GM19238 (cell line): ENCODE results near the gene NUMB.

Experiments used
- DNase-seq: peaks from one replicate; pipeline ENCODE4 v3.0.0; 2011; ENCODE audit warnings: low spot score; ENCODE audit not compliant: insufficient read length

NUMB gene

DNA sequence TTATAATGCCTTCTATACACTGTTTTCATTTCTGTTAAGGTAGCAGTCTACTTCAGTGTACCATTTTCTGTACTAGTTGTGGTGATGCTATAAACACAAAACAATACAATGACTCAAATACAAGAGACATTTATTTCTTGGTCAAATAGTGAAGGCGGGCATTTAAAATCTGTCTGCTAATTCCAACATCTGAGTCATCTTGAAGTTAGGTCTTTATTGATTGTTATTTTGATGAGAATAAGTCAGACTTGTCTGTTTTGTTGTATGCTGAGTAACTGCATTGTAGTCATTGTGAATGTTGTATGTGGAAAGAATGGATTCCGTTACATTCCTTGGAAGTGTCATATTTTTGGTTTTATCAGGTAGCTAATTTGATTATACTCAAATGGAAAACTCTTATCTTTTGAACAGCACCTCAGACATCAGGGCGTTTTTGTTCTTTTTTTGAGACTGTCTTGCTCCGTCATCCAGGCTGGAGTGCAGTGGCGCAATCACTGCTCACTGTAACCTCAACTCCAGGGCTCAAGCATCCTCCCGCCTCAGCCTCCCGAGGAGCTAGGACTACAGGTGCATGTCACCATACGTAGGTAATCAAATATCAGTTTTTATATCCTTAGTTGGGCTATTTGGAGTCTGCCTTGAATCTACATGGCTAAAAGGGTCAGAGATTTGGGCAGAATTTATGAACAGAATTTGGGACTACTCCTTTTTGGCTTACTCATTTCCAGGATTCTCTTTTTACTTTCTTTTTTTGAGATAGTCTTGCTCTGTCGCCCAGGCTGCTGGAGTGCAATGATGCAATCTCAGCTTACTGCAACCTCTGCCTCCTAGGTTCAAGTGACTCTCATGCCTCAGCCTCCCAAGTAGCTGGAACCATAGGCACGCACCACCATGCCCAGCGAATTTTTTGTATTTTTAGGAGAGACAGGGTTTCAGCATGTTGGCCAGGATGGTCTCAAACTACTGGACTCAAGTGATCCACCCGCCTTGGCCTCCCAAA, 164.3 kb downstream of the NUMB start:
- no peak for DNase-seq

DNA sequence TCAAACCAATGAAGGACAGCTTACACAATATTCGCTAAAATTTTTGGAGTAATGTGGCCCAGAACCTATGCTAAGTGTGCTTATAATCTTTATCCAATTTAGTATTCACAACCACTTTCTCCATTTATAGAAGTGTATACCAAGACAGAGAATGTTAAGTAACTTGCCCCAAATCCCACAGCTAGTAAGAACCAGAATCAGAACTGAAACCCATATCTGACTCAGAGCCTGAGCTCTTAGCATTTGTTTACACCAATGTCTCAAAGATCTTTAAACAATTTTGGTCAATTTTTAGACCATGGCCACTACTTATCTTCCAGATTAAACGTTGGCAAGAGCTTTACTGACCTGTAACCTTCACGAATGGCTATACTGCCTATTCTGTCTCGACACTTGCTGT, 168.1 kb downstream of the NUMB start:
- no peak for DNase-seq

DNA sequence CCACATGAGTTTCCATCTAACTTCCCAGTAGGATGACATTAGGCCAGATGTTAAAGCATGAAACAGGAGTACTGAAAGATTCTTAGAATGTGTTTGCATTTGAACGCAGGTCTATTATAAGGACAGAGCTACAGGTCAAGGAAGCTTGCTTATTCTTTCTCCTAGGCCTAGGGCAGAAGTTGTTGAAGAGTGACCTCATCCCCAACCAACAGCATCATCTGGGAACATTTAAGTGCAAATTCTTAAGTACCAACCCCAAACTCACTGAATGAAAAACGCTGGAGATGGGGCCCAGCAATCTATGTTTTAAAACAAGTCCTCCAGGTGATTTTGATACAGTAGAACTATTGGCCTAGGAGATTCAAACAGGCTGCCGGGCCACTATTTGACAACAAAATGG, 168.6 kb downstream of the NUMB start:
- DNase-seq, result no peak

DNA sequence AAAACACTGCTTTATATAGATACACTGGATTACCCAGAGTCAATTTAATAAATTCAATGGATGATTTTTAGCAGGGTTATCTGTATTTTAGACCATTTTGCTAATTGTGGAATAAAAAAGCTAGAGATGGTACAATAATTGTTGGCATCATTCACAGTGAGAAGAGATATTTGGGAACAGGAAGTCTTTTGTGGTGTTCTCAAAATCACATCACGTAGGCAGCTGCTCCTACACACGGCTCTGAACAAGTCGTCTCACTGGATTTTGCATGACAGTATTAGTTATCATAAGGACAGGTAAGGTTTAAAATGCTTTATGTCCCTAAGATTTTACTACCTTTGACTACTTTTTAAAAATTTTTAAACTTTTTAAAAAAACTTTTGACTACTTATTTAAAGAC, 169.0 kb downstream of the NUMB start:
- DNase-seq, result no peak

DNA sequence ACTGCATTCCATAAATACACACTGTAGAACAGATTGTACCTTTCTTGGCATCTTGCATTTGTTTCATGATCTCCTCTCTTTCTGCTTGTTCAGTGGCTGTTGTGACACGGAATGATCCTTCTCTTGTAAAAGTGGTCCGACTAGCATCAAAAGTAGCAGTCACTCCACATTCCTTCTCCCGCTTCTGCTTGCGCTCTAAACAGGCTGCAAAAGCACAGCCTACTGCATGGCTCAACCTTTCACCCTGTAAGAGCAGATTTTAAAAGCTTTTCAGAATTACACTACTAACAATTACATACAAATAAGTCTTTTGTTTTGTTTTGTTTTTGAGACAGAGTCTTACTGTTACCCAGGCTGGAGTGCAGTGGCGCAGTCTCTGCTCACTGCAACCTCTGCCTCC, 171.3 kb downstream of the NUMB start:
- no peak for DNase-seq

DNA sequence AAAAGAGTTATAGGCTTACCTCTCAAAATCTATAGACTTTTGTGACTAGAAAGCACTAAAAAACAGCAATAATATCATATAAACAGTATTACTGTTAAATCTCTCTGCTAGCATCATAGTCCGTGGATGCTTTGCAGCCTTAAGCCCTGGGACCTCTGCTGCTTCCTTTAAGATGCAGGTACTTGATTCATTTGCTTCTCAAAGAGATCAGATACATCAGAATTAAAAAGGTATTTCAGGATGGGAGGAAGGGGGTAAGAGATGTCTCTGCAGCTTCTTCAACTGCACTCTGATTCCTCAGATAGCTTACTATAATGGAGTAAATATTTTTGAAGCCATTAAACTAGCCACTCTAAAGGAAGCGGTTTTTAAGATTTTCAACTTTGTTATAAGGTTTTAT, 171.7 kb downstream of the NUMB start:
- DNase-seq, result no peak

DNA sequence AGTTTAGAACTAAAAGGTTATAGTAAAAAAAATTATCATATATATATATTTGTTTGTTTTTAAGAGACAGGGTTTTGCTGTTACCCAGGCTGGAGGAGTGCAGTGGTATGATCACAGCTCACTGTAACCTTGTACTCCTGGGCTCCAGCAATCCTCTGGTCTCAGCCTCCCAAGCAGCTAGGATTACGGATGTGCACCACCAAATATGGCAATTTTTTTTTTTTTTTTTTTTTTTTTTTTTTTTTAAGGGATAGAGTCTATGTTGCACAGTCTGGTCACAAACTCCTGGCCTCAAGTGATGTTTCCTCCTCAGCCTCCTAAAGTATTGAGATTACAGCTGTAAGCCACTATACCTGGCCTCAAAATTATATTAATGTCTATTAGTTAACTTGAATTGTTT, 172.4 kb downstream of the NUMB start:
- no peak for DNase-seq

DNA sequence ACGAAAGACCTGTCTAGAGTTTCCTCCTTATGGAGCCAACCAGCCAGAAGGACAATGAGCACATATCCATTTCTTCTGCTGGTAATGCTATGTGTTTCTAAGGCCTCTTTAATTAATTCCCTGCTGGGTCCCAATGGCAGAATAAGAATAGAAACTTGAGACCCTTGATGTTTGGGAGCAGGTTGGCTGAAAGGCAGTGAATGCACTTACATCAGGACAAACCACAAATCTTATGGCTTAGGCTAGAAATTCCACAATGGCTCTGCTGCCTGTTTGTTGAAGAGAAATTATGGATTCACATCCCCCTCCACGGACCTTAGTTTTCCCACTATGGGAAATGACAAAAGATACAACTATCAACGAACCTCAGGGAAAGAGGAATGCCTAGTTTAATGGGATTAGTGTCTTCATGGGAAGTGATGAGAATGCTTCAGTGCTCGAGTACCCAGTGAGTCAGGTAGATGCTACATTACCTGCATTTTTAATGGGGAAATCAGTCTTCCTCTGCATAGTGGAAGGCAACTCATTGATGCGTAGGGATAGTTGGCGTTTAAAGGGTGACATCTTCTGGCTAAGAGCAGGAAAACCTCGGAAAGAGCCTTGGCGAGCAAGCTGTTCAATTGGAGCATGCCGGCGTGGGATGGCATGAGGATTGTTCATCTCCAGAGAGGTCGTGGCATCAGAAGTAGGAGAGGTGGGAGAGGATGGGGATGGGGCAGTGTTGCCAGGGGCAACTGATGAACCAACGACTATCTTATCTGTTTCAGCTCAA, 174.6 kb downstream of the NUMB start:
- no peak for DNase-seq

DNA sequence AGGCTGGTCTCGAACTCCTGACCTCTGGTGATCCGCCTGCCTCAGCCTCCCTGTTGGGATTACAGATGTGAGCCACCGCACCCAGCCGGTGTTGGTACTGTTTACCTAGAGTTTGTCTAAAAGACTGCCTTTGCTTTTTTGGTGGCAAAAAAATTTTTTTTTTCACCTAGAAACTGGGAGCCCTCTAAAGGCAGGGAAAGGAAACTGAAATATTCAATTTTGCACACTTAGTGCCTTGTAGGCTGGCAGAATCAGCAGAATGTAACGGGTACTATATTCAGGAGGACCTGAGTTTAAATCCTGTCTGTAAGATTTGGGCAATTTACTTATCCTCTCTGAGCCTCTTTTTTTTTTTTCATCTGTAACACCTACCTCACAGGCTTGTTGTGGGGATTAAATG, 177.4 kb downstream of the NUMB start:
- DNase-seq, result no peak

DNA sequence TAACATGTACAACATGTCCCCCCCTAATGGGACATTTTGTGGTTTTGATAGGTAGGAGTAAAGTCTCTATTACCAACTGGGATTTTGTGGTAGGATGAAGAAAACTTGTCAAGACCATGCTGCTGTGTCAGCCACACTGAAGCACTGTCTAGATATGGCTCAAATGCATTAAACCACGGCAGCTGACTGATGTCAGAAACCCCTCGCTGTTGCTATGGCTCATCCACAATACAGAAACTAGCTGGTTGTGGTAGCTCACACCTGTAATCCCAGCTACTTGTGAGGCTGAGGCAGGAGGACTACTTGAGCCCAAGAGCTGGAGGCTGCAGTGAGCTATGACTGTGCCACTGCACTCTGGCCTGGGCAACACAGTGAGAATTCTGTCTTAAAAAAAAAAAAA, 181.0 kb downstream of the NUMB start:
- DNase-seq, result no peak

DNA sequence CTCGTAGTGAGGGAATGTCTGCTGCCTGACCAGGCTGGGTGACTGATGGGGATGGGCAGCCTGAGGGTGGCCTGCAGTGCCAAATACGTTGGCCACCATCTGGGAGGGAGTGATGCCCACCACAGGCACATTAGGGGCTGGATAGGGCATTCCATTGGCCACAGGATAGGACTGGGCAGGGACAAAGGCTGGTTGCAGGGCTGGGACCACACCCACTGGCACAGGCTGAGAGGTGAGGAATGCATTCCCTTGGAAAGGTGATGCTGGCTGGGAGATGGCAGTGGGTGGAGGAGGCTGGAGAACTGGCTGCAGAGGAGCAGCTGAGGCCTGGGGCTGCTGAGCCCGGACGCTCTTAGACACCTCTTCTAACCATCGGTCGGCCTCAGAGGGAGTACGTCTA, 181.5 kb downstream of the NUMB start:
- no peak for DNase-seq

DNA sequence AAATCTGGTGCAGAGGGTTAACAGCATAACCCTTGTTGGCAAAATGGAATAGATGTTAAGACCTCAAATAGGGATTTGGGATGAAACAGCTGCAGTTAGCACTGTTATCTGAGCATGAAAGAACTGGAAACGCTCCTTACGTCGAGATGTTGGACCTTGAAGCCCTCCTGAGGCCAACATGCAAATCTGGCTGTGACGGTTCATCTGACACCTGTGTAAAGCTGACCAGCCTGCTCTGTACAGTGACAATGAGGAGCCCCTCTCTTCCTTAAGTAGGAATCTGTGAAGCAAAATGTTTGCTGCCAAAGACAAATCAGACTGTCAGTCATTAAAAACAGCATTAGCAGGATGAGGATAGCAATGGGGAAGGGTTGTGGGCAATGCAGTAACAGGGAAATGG, 184.5 kb downstream of the NUMB start:
- DNase-seq, result no peak

DNA sequence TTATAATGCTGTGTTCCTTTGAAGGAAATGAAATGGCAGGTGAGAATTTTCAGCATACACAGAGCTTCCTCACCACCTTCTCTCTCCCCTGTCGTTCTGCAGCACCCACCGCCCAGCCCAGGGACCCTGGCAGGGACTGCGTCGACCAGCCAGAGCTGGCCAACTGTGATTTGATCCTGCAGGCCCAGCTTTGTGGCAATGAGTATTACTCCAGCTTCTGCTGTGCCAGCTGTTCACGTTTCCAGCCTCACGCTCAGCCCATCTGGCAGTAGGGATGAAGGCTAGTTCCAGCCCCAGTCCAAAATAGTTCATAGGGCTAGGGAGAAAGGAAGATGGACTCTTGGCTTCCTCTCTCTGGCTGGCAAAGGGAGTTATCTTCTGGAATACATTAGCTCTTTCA, 186.0 kb downstream of the NUMB start:
- no peak for DNase-seq

DNA sequence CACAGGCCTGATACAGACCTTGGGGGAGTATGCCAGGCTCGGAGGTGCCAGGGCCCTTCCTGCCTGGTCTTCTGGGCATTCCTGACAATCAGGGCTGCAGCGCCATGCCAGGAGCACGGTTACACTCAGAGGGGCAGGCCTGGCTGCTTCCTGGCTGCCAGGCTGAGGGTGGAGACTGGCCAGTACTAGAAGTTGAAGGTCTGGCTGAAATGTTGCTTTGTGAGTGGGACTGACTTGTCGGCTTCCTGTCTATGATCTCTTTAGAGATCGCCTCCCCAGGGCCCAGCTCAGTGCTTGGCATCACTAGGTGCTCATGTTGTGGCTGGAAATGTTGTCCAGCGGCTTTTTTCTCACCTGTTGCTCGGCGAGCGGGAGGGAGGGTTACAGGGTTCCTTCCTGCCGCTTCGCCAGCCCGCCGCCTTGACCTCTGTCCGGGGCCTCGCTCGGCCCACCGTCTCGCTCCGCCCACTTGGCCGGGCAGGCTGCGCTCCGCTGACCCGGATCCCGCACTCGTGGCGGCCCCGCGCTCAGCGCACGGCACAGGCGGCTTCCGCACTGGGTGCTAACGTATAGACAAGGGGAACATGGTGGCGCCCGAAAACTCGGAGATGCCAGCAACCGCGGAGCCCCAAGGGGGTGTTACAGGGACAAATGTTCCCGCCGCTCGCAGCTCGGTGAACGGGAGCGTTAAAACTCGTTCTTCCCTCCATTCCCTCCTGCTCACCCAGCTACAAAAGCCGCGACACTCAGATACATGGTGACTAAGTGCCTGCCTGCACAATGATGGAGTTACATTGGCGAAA, 188.4 kb downstream of the NUMB start:
- DNase-seq, result peak; percentile 65

DNA sequence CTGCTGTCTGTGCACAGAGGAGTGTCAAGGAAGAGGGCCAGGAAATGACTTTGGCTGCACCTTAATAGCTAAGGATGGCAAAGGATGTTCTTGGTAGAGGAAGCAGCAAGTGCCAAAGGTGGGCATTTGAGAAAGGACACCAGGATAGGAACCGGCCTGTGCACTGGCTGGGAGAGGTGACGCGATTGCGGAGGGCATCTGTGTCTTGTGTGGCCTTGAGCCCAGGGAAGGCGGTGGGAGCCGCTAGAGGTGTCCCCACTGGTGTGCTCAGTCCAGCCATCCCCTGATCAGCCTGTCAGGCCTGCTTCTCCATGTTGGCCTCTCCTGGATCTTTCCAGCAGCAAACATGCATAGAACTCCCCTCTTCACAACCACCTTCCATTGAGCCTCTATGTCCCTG, 190.9 kb downstream of the NUMB start:
- no peak for DNase-seq

DNA sequence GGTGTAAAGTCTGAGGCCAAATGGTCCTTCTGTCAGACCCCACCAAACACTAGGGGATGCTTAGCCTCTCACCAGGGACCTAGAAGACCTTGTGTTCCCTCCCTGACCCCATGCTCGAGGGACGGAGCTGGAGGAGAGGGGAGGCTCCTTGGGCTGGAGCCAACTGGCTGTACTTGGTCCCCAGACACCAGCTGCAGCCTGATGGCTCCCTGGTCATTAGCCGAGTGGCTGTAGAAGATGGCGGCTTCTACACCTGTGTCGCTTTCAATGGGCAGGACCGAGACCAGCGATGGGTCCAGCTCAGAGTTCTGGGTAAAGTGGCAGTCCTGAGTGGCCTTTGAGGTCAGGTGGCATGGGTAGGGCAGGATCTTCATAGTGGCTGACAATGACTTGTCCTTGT, 192.0 kb downstream of the NUMB start:
- no peak for DNase-seq

DNA sequence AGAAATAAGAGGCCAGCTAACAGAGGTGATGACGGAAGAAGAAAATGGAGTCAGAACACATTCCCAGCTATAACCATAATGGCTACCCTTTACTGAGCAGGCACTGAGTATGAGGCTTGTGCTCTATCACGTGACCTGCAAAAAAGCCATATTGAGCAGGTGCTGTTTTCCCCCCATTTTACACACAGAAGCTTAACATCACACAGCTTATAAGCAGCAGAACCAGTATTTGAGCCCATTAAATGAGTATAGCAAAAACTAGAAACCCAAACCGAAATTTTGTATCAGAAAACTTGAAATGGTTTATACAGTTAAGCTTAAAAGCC, 192.7 kb downstream of the NUMB start:
- DNase-seq, result no peak

DNA sequence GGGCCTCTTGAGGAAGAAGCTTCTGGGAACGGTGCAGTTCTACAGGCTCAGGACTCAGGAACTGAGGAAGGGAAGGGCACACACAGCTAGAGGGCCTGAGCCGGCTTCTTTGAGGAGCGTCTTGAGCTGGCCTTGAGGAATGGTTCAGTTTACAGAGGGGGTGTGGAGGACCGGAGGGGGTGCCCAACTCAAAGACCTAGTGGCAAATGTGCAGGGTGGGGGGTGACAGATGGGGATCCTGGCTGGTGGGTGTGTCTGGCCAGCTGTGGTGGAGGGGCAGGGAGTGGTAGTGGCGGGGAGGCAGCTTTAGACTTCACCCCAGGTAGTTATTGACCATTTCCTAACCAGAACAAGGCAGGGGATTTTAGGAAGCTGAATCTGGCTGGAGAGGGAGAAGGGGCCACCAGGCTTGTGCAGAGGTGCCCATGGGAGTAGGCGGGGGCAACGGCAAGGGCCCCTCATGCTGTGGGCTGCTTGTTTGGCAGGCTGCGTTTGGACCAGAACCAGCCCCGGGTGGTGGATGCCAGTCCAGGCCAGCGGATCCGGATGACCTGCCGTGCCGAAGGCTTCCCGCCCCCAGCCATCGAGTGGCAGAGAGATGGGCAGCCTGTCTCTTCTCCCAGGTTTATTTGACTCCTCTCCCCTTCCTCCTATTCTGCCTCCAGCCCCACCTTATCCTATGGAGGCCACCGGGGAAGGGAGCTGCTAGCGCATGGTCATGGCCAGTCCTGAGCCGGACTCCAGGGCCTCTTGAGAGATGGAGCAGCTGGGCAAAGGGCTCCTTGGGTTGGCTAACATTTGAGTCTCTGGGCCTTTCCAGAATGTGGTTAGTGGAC, 193.2 kb downstream of the NUMB start:
- no peak for DNase-seq

DNA sequence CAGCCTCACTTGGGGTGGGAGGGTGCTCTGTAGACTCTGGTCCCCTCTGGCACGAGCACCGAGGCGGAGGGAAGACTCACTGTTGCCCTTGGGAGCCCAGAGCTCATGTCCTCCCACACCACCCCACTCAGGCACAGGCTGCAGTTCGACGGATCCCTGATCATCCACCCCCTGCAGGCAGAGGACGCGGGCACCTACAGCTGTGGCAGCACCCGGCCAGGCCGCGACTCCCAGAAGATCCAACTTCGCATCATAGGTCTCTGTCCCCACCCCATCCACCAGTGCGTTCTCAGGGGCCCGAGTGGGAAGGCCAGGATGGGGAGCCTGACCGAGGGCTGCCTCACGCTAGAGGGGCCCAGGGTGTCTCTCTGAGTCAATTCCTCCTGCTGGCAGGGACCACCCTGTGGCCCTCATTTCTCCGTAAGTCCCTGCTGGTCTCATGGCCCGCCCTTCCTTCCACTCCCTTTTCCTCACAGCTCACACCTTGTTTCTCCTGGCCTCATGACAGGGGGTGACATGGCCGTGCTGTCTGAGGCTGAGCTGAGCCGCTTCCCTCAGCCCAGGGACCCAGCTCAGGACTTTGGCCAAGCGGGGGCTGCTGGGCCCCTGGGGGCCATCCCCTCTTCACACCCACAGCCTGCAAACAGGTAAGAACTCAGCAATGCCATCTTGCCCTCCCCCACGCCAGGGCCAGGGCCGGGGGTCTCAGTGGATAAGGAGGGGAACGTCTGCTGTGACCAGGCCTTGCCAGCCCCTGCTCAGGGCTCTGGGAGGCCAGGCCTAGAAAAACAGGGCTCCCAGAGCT, 194.1 kb downstream of the NUMB start:
- DNase-seq, result no peak

DNA sequence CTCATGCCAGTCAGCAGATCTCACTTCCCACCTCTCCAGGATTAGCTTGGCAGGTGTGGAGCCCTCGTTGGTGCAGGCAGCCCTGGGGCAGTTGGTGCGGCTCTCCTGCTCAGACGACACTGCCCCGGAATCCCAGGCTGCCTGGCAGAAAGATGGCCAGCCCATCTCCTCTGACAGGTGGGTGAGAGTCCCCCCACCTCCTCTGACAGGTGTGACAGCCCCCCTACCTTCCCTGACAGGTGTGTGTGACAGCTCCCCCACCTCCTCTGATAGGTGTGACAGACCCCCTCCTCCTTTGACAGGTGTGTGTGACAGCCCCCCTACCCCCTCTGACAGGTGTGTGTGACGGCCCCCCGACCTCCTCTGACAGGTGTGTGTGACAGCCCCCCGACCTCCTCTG, 194.7 kb downstream of the NUMB start:
- no peak for DNase-seq
